HG02763 (cell line): ENCODE measurements around the gene MED12.
A peak's percentile ranks its signal among the peaks of the same experiment; 100 is the strongest.

Experiments used
- ATAC-seq: cut with Tn5 transposase; IDR thresholded peaks from one replicate; pipeline ENCODE4 v1.9.1; 2021; ENCODE audit warnings: mild to moderate bottlenecking, moderate library complexity; ENCODE audit not compliant: unreplicated experiment

Gene MED12

DNA sequence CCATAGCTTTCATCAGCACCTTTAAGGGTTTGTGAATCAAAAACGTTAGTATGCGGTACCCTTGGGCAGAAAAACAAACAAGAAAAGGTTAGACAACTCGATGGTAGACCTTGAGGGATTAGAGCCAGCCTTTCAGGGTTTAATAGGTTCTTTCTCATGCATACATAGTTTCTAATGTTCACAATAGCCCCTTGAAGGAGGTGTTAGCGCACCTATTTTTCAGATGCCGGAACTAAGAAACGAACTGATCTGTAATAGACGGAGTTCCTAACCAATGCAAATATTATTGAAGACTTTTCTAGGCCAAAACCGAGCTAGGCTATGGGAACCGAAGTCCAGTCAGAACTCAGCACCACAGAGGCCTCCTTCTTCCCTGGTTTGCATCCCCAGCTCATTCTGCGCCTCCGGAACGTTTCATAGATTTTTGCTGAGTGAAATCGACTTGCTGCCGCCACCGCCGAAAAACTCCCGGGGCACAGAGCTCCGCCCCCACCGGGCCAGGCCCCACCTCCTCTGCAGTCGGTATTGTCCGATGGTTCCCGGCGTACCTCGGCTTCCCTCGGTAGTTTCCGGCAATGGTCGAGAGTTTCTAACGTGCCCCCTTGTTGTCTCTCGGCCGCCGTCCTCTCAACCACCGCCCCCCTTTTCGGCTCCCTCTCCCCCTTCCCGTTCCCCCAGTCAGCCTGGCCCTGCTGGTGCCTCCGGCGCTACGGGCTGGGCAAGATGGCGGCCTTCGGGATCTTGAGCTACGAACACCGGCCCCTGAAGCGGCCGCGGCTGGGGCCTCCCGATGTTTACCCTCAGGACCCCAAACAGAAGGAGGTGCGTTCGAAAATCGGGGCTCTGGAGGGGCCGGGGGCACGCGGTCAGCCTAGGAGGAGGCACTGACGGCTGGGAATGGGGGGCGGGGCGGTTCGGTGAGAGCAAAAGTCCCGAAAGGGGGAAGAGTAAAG is at the start of gene MED12:
Gene MED12, plus strand, starts transcription at position 565 of the 953 bp plus-strand sequence. Its CDS starts 159 bp downstream, at position 724.
- peak; percentile 87 for ATAC-seq

DNA sequence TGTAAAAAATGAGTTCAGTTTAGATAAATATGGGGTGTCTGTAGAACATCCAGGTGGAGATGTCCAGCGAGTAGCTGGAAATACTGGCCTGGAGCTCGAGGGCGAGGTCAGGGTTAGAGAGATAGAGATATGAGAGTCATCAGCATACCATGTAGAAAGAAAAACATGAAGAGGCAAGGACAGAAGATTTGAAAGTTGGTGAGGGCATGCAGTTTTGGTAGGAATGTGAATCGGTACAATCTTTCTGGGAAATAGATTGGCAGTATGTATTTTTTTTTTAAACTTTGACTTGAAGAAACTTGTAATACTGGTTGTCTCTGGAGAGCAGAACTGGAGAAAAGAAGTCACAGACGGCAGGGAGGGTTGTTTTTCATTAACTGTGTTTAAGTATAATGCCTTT is 47.9 kb upstream of the MED12 start:
- ATAC-seq: no peak

DNA sequence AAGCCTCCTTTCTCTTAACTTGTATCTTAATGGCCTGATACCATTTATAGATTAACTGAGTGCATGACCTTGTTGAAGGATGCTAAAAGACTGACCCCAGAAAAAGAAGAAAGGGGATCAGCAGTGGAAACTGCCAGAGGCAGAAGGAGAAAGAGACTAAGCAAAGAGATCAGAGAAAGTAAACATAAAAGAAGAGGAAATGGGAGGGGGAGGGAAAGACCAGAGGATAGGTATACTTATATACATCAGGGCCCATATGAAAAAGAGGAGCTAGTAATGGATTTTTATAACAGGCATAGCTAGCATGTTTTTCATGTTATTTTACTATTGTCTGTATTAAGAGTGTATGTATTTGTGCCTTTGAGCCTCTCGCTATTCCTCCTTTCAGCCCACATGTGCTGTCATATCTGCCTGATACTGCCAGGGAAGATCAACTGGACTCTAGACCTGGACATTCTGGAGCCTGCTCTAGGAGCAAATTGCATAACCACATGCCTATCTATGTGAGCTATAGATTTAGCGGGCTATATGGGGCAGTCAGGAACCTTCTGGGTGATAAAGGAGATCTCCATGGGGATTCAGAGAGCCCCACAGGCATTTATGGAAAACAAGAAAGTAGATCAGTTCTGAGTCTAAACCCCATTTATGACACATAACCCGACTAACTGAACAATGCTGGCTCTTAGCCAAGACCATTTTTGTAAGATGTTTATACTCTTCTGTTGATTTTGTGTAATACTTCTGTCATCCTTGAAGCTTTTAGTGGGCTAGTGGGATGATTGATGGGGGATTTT is 36.9 kb upstream of the MED12 start:
- ATAC-seq: no peak

DNA sequence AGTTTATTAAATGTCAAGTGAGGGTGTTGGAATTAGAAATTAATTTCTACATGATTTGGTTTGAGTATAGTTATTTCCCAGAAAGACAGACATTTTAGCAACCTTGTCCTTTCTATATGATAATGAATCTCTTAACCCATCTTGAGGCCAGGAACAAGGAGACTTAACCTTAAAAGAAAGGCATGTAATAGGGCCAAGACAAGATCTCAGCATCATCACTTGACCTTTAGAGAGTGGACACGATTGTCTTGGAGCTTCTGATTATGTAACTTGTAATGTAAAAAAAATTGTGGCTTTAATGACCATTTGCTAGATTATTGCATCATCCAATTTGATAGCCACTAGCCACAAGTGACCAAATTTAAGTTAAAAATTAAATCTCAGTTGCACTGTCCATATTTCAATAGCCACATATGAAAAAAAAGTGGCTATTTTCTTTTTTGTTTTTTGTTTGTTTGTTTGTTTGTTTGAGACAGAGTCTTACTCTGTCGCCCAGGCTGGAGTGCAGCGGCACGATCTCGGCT is 36.2 kb upstream of the MED12 start:
- no peak for ATAC-seq

DNA sequence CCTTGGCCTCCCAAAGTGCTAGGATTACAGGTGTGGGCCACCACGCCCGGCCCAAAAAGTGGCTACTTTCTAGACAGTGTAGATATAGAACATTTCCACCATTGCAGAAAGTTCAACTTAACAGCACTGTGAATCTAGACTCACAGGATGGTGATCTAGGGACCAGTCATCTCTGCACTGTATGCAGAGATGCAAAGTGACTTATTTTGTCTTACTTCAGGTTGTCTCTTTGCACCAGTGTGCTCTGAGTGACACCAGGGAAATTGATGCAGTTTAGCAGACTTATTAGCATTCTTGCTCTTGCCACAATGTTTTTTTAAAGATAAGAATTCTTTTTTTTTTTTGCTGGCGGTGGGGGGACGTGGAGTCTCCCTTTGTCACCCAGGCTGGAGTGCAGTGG is 35.6 kb upstream of the MED12 start:
- no peak for ATAC-seq

DNA sequence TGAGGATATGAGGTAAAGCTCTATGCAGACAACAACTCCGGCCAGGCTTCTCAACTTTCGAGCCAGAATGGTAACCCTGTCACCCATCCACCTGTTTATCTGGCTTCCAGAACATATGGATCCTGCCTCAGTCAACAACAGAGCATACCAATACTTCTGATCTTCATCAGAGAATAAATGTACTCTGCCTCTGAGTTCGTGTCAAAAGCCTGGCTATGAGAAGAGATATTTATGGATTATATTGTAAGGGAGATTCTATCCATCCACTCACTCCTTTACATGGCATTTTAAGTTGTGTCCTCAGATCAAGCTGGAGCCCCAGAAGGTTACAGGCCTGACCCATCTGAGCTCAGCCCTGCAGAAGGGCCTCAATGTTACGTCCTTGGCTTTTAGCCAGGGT is 32.5 kb upstream of the MED12 start:
- ATAC-seq: no peak

DNA sequence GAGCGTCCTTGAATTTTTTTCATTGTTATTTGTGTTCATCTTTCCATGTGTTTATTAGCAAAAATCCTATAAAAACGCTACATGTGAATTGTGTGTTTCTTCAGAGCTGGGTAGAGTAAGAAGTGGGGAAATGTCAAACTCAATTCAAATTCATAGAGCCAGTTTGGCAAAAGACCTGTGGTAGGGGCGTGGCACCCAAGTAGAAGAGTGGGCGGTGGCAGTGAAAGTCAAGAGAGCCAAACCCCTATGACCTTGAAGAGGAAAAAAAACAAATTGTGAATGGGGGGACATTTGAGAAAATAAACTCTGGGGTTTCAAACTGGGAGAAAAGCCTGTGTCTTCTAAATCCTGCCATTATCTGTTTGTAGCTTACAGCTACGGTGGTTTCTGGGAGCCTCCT is 27.1 kb upstream of the MED12 start:
- ATAC-seq: no peak

DNA sequence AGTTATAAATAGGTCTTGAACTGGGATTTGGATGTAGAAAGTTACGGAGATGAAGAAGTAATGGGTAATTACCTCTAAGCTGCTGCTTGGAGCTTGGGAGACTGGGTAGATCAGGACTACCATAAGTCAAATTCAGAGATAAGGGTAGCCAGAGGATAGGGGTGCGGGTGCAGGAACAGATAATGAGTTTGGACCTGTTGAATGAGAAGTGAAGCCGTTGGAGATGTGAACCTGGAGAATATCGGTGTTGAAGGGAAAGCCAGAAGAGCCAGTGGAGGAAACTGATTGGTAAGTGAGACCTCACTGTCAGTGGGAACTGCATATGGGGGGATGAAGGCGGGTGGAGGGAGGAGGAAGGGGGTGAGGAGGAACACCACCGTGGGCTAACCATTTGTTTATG is 23.4 kb upstream of the MED12 start:
- ATAC-seq: no peak

DNA sequence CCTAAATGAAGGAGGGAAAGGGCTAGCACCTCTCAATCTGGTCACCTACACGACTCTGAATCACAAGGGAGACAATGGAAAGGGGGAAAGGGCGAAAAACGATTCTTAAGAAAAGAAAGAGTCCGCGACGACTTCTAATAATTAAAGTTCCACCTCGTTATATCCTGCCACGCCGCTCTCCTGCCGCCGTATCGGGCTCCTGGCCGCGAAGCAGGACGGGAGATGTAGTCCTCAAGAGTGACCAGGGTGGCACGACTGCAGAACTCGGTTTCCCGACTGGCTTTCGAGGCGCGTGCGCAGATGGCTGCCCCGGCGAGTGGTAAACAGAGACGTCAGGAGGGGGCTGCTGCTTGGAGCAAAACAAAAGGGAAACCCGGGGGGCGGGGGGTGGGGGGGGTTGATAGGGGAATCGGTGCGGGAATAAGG is 22.8 kb upstream of the MED12 start, which contains the start of gene FOXO4:
Gene FOXO4, plus strand, starts transcription at position 297 of the 426 bp plus-strand sequence. CDS start 678 bp downstream, outside the sequence.
- peak; percentile 85 for ATAC-seq

DNA sequence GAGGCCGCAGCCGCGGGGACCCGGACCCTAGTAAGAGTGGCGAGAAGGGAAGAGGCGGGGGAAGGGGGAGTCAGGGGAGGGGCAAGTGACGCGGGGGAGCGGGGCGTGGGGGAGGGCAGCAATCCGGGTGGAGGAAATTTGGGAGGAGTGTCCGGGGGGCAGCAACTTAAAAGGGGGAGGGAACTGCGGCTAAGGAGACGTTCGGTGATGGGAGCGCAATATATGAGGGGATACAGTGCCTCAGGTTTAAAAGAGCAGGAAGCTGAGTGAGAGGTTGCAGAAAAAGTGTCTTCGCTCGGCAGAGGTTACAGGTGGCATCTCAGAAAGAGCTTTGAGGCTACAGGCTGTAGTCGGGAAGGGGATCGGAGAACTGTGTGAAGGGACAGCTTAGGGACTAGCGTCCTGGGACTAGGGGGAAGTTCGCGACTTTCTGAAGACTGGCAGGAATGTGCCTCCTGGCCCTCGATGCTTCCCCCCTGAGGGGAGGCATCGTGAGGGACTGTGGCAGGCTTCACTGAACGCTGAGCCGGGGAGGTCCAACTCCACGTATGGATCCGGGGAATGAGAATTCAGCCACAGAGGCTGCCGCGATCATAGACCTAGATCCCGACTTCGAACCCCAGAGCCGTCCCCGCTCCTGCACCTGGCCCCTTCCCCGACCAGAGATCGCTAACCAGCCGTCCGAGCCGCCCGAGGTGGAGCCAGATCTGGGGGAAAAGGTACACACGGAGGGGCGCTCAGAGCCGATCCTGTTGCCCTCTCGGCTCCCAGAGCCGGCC is 22.2 kb upstream of the MED12 start:
- peak; percentile 16 for ATAC-seq

DNA sequence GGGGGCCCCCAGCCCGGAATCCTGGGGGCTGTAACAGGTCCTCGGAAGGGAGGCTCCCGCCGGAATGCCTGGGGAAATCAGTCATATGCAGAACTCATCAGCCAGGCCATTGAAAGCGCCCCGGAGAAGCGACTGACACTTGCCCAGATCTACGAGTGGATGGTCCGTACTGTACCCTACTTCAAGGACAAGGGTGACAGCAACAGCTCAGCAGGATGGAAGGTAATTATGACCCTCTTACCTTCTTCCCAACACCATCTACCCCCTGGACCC is 21.7 kb upstream of the MED12 start:
- ATAC-seq: no peak

DNA sequence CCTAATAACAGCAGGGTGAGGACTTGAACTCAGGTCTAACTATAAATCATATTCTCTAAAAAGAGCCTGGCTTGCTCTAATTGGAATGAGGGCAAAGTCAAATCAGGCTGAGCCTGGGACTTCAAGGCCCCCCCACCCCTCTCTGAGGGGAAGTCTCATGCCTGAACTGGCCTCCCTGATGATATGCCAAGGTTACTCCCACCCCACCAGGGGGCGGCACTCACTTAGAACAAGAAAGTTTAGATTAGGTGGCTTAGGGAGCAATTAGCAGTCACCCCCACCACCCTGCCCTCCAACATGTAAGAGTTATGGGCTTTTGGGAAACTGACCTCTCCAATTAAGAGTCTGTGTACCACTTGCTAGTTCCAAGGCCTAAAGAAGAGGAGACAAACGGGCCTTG is 20.1 kb upstream of the MED12 start:
- ATAC-seq: peak; percentile 37

DNA sequence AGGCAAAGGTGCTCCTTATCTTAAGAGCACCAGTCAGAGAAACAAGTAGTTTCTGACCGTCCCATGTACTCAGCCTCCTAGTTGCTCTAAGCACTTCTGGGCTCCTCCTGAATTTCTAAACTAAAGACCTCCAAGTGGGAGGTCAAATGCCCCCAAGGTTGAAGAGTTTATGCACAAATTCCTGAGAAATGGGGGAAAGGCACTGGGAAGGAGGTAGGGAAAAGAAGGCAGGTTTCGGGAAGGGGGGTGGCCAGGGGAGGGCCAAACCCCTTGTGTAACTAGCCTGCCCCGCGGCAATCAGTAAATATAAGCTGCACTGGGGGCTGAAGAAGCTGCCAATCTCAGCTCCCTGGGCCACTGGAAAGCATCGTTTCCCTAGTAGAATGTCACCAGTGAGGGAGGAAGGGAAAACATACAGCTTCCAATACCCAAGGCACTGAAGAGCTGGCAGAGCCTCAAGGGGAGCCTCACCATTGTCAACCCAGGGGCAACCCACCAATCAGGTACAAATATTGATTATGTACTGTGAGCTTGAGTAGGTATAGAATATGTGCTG is 19.4 kb upstream of the MED12 start:
- no peak for ATAC-seq

DNA sequence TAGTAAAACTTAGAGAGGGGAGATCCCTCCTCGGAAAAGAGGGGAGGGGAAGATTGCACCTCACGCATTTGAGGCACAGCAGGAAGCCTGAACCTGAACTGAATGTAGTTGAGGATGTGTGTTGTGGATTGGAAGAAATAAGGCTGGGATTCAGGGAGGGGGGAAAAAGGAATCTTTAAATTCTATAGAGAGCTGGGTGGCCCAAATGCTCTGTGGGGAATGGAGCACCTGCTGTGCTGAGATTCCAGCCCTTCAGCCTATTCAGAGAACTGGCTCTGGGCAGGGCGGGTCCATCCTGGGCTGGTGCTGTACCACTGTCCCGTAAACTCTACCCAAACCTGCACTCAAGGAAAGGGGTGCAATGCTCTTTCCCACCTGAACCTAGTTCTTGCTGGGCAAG is 18.7 kb upstream of the MED12 start:
- ATAC-seq: no peak

DNA sequence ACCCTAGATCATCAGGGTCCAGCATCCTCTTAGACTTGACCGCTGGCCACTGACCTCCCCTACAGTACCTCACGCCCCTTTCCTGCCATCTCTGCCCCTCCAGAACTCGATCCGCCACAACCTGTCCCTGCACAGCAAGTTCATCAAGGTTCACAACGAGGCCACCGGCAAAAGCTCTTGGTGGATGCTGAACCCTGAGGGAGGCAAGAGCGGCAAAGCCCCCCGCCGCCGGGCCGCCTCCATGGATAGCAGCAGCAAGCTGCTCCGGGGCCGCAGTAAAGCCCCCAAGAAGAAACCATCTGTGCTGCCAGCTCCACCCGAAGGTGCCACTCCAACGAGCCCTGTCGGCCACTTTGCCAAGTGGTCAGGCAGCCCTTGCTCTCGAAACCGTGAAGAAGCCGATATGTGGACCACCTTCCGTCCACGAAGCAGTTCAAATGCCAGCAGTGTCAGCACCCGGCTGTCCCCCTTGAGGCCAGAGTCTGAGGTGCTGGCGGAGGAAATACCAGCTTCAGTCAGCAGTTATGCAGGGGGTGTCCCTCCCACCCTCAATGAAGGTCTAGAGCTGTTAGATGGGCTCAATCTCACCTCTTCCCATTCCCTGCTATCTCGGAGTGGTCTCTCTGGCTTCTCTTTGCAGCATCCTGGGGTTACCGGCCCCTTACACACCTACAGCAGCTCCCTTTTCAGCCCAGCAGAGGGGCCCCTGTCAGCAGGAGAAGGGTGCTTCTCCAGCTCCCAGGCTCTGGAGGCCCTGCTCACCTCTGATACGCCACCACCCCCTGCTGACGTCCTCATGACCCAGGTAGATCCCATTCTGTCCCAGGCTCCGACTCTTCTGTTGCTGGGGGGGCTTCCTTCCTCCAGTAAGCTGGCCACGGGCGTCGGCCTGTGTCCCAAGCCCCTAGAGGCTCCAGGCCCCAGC is 17.6 kb upstream of the MED12 start:
- ATAC-seq: no peak

DNA sequence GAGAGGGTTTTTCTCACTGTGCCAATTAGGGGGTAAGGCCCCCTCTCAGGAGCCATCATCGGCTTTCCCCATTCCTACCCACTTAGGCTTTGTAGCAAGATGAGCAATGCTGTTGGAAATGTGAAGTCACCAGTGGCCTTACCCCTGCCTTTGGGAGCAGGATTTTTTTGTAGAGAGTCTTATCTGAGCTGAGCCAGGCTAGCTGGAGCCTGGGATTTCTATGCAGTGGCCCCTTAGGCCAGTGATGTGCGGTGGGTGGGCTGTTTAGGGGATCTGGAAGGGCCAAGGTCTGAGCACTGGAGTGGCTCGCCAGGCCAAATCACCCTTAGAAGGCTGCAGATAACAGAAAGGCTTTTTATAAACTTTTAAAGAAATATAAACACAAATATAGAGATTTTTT is 16.1 kb upstream of the MED12 start:
- ATAC-seq: no peak

DNA sequence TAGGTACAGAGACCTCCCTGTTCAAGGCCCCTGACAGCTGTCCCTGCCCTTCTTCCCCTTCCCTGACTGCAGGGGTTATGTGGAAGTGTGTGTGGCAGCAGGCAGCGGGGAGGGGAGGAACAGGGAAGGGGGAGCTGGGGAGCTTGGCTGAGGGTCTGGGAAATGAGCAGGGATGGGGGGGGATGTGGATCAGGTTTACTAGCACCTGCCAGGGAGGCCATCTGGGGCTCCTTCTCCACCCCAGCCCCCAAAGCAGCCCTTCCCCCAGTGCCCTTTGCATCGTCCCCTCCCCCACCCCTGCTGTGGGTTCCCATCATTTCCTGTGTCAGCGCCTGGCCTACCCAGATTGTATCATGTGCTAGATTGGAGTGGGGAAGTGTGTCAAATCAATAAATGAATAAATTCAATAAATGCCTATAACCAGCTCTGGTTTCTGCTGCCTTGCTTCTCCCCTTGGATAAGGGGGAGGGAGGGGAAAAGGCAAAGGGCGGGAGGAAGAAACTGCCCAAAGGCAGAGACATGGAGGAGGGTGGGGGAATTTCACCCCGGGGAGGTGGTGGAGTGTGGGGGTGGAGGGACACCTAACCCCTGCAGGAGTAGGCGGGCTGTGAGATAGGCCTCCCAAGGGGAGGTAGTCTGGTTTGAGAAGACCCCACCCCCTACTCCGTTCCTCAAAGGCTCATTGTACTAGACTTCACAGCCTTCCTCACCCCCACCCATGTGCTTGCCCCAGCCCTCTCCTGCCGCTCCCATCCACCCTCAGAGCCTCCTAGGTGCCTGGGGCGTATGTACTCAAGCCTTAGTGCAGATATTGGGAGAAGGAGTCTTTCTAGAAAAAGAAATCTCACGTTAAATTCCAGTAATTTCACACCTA is 15.0 kb upstream of the MED12 start:
- ATAC-seq: no peak

DNA sequence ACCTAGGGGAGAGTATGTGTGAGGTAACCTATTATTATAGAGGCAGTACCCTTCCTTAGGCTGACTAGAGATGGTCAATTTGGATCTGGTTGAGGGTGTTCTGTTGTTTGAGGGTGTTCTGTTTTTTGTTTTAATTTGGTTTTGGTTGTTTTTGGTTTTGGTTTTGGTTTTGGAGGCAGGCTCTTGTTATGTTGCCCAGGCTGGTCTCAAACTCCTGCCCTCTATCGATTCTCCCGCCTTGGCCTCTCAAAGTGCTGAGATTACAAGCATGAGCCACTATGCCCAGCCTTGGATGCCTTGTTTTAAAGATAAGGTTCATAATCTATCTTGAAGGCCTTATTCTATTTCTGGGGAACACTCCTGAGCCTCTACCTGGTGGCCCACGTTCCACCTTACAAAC is 12.8 kb upstream of the MED12 start:
- no peak for ATAC-seq

DNA sequence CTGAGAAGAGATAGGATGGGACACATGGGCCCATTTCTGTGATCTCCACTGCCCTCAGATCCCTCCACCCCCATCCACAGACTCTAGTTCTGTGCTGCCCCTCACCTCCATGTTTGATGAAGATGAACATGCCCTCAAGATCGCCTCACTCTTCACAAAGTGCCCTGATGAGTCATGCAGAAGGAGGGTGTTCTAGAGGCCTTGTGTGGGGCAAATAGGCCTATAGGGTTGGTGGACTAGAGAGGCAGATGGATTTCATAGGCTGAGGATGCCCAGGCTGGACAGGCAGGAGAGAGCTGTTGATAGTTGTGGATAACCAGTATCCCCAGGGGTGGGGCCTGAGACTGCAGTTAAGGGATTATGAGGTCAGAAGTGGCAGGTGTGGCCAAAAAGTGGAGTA is 12.0 kb upstream of the MED12 start, which contains the start of gene CXorf65:
Gene CXorf65, minus strand, starts transcription at position 314 of the 400 bp plus-strand sequence. Its CDS starts 184 bp downstream, at position 130.
- no peak for ATAC-seq
